ENCODE measurements around the gene SLC34A3.

GRCh38 chr9:137228506-137228967 is 2.2 kb upstream of the SLC34A3 start:
- TF ChIP-seq CTCF (IDR thresholded peaks at IDR 0.05; ENCODE audit: insufficient read depth, low read length) (no peak), POLR2AphosphoS5 (IDR thresholded peaks at IDR 0.05; ENCODE audit: low read depth) (no peak)

All from HL-60 (cell line).